ENCODE results near the gene TMEM130. TPM values are rescaled to one million over a fixed set of nuclear protein-coding genes. Genes with fewer than 3 reads are reported as not detected.

Gene TMEM130
- total RNA-seq, 6 experiments from 2014 or later: 5.6 to 13.1 (median 11.8) TPM

DNA sequence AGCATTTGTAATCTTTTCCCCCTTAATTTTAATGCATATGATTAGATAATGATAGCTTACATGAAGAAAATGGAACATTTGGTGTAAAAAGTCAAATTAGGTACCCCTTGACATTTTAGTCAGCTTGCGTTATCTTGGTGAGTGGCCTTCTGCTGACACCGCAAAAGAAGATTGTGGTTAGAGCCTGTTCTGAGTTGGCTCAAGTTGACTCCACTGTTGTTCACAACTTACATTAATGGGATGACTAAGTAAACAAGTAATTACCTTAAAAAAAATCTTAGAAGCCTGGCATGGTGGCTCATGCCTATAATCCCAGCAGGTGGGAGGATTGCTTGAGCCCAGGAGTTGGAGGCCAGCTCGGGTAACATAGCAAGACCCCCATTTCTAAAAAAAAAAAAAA, 32.7 kb upstream of the TMEM130 start:
- TF ChIP-seq CTCF (IDR thresholded peaks at IDR 0.05): no peak
- H3K9me3 Mint-ChIP-seq: no peaks in the 10 kb centered on the region
- peaks cover 2% of the 10 kb centered on the region; the same call in 1 of the 2 replicates for H3K27me3 Mint-ChIP-seq (ENCODE audit: insufficient read depth)
- H3K36me3 Mint-ChIP-seq (ENCODE audit: low read depth): peaks cover 58% of the 10 kb centered on the region
- no peak overlapping the region for H3K27ac Mint-ChIP-seq
- no peak overlapping the region for H3K4me3 Mint-ChIP-seq
- no peak for DNase-seq
- no peaks in the 10 kb centered on the region for H3K4me1 Mint-ChIP-seq (ENCODE audit: low read depth)

DNA sequence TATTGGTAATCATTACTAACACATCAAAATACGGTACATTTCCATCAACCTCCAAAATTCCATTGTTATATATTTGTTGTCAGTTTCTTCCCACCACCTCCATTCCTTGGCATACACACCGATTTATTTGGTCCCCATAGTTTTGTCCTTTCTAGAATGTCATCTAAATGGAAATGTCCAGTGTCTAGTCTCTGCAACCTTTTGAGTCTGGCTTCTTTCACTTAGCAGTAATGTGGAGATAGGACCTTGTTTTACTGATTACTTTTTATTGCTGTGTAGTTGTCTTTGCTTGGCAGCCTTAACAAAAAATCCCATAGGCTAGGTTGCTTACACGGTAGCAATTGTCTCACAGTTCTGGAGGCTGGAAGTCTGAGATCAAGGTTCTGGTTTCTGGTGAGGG, 31.0 kb upstream of the TMEM130 start:
- Mint-ChIP-seq H3K27ac (no peak overlapping the region), H3K36me3 (ENCODE audit: low read depth) (peaks cover 70% of the 10 kb centered on the region), H3K27me3 (ENCODE audit: insufficient read depth) (peaks cover 2% of the 10 kb centered on the region; the same call in 1 of the 2 replicates), H3K9me3 (no peaks in the 10 kb centered on the region), H3K4me1 (ENCODE audit: low read depth) (no peaks in the 10 kb centered on the region), H3K4me3 (no peak overlapping the region)
- no peak for DNase-seq
- TF ChIP-seq CTCF (IDR thresholded peaks at IDR 0.05): no peak

- Mint-ChIP-seq H3K4me3 (no peak overlapping the region), H3K4me1 (ENCODE audit: low read depth) (no peaks in the 10 kb centered on the region), H3K27ac (no peak overlapping the region), H3K36me3 (ENCODE audit: low read depth) (peaks cover 66% of the 10 kb centered on the region), H3K9me3 (no peaks in the 10 kb centered on the region), H3K27me3 (ENCODE audit: insufficient read depth) (peaks cover 2% of the 10 kb centered on the region; the same call in 1 of the 2 replicates)
- TF ChIP-seq CTCF (IDR thresholded peaks at IDR 0.05): no peak
- DNase-seq: no peak
Measured at GRCh38 chr7:98899816-98900215, 30.0 kb upstream of the TMEM130 start.

GRCh38 chr7:98892609-98893008, 22.8 kb upstream of the TMEM130 start:
- Mint-ChIP-seq H3K27ac (no peak overlapping the region), H3K4me3 (no peak overlapping the region), H3K36me3 (ENCODE audit: low read depth) (peaks cover 37% of the 10 kb centered on the region), H3K27me3 (ENCODE audit: insufficient read depth) (no peaks in the 10 kb centered on the region), H3K4me1 (ENCODE audit: low read depth) (no peaks in the 10 kb centered on the region), H3K9me3 (no peaks in the 10 kb centered on the region)
- no peak for DNase-seq
- TF ChIP-seq CTCF (IDR thresholded peaks at IDR 0.05): no peak

- H3K4me1 Mint-ChIP-seq (ENCODE audit: low read depth): no peaks in the 10 kb centered on the region
- H3K9me3 Mint-ChIP-seq: no peaks in the 10 kb centered on the region
- TF ChIP-seq CTCF (IDR thresholded peaks at IDR 0.05): no peak
- H3K36me3 Mint-ChIP-seq (ENCODE audit: low read depth): peaks cover 4% of the 10 kb centered on the region
- no peak overlapping the region for H3K4me3 Mint-ChIP-seq
- DNase-seq: no peak
- no peak overlapping the region for H3K27ac Mint-ChIP-seq
- no peaks in the 10 kb centered on the region for H3K27me3 Mint-ChIP-seq (ENCODE audit: insufficient read depth)
Measured at GRCh38 chr7:98887038-98887437, 17.2 kb upstream of the TMEM130 start.

GRCh38 chr7:98884416-98884815, 14.6 kb upstream of the TMEM130 start:
- H3K27me3 Mint-ChIP-seq (ENCODE audit: insufficient read depth): no peaks in the 10 kb centered on the region
- H3K27ac Mint-ChIP-seq: no peak overlapping the region
- no peak for DNase-seq
- peaks cover 11% of the 10 kb centered on the region for H3K4me1 Mint-ChIP-seq (ENCODE audit: low read depth)
- H3K4me3 Mint-ChIP-seq: no peak overlapping the region
- H3K9me3 Mint-ChIP-seq: no peaks in the 10 kb centered on the region
- H3K36me3 Mint-ChIP-seq (ENCODE audit: low read depth): no peaks in the 10 kb centered on the region; the same call in 1 of the 2 replicates
- TF ChIP-seq CTCF (IDR thresholded peaks at IDR 0.05): no peak
